ENCODE measurements around the gene CACNB4. TPM values are rescaled to one million over a fixed set of nuclear protein-coding genes. Genes with fewer than 3 reads are reported as not detected.
A peak's percentile ranks its signal among the peaks of the same experiment; 100 is the strongest.

Gene CACNB4
- total and polyA plus RNA-seq, 10 of the 15 experiments (the other 5 are each of a cell fraction or from before 2014, with no cell fraction given) = 2.0 to 21.6 (median 9.3) TPM

DNA sequence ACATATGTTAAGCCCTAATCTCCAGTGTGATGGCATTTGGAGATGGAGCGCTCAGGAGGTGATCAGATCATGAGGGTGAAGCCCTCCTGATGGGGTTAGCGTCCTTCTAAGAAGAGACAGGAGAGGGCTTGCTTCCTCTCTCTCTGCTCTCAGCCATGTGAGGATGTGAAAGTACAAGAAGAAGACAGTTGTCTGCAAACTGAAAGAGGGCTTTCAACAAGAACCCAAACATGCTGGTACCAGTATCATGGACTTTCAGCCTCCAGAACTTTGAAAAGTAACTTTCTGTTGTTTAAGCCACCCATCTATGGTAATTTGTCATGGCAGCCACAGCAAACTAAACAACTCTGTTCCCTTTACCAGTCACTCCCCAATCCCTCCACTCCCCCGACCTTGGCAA is 47.4 kb downstream of the CACNB4 start (continued):
- TF ChIP-seq, protein P1, sequence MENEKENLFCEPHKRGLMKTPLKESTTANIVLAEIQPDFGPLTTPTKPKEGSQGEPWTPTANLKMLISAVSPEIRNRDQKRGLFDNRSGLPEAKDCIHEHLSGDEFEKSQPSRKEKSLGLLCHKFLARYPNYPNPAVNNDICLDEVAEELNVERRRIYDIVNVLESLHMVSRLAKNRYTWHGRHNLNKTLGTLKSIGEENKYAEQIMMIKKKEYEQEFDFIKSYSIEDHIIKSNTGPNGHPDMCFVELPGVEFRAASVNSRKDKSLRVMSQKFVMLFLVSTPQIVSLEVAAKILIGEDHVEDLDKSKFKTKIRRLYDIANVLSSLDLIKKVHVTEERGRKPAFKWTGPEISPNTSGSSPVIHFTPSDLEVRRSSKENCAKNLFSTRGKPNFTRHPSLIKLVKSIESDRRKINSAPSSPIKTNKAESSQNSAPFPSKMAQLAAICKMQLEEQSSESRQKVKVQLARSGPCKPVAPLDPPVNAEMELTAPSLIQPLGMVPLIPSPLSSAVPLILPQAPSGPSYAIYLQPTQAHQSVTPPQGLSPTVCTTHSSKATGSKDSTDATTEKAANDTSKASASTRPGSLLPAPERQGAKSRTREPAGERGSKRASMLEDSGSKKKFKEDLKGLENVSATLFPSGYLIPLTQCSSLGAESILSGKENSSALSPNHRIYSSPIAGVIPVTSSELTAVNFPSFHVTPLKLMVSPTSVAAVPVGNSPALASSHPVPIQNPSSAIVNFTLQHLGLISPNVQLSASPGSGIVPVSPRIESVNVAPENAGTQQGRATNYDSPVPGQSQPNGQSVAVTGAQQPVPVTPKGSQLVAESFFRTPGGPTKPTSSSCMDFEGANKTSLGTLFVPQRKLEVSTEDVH (IDR thresholded peaks at IDR 0.05; ENCODE audit: low read depth, partially characterized antibody) = no peak
- TF ChIP-seq RELA (IDR thresholded peaks at IDR 0.05; ENCODE audit: borderline replicate concordance, partially characterized antibody) (no peak), HDGF (IDR thresholded peaks at IDR 0.05) (no peak), POLR2AphosphoS2 (IDR thresholded peaks at IDR 0.05; ENCODE audit: low read depth, low read length) (no peak)
- TF ChIP-seq, protein P2, sequence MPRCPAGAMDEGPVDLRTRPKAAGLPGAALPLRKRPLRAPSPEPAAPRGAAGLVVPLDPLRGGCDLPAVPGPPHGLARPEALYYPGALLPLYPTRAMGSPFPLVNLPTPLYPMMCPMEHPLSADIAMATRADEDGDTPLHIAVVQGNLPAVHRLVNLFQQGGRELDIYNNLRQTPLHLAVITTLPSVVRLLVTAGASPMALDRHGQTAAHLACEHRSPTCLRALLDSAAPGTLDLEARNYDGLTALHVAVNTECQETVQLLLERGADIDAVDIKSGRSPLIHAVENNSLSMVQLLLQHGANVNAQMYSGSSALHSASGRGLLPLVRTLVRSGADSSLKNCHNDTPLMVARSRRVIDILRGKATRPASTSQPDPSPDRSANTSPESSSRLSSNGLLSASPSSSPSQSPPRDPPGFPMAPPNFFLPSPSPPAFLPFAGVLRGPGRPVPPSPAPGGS (IDR thresholded peaks at IDR 0.05; ENCODE audit: borderline replicate concordance, insufficient read depth, low read depth, low read length, poor library complexity, severe bottlenecking) = no peak

DNA sequence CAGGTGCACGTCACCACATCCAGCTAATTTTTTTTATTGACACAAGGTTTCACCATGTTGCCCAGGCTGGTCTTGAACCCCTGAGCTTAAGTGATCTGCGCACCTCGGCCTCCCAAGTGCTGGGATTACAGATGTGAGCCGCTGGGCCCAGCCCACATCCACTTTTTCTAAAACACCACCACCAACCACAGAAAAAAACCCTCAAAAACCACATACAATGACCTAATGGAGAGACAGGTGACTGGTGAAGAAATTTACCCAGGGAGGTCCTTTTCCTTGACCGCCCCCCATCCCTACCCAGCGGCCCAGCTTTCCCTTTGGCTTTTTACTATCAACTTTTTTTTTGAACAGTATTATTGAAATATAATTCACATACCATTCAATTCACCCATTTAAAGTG is 47.9 kb downstream of the CACNB4 start:
- POLR2A ChIA-PET = no interaction called here
- BruUV-seq (replicated peaks) = no TSS peak
- Histone ChIP-seq H3K27ac (ENCODE audit: control insufficient read depth, insufficient read depth) (peak overlapping the region; percentile 11; the same call in 1 of the 2 replicates), H3K4me2 (ENCODE audit: control insufficient read depth, insufficient read depth) (peak overlapping the region; percentile 59; the same call in 1 of the 2 replicates), H3K4me1 (ENCODE audit: control insufficient read depth, insufficient read depth, low read length) (peaks cover 69% of the 10 kb centered on the region), H3K36me3 (ENCODE audit: control insufficient read depth in 2 of 2, insufficient read depth in 2 of 2, low read length in 1 of 2) (no peaks in the 10 kb centered on the region), H3K9me3 (replicated peaks; ENCODE audit: control insufficient read depth, insufficient read depth, low read length) (no peaks in the 10 kb centered on the region), H2AFZ (ENCODE audit: control insufficient read depth, low read depth, low read length) (no peak overlapping the region), H3K79me2 (ENCODE audit: control insufficient read depth, insufficient read depth, low read length) (peaks cover 7% of the 10 kb centered on the region; the same call in 1 of the 2 replicates), H3K4me3 (no peak overlapping the region), H4K20me1 (ENCODE audit: control insufficient read depth, insufficient read depth) (no peaks in the 10 kb centered on the region), H3K27me3 (replicated peaks in 1 of 2; ENCODE audit: control insufficient read depth in 2 of 2, insufficient read depth in 2 of 2, low read length in 1 of 2) (no peaks in the 10 kb centered on the region), H3K9ac (ENCODE audit: control insufficient read depth, insufficient read depth, low read length) (no peak overlapping the region)
- FAIRE-seq = no peak
- DNase-seq (ENCODE audit: low read depth, low spot score) = no peak
- in situ Hi-C loops (cut with MboI) = loop anchor here (5.0 kb wide), 1 partner anchor 116 kb away; no protein-coding TSS in a partner anchor
- RAD21 ChIA-PET (ENCODE audit: unreplicated experiment) = interaction anchor here (2.2 kb wide), 1 partner anchor 13 kb away, joined by 6 read pairs; no protein-coding TSS in a partner anchor
- CTCF ChIA-PET = interaction anchor here (0.6 to 6.5 kb wide), 5 partner anchors 13 to 80 kb away, joined by 3 to 56 read pairs (median 3); no protein-coding TSS in a partner anchor
- SMC1A ChIA-PET (ENCODE audit: uncharacterized antibody, unreplicated experiment) = interaction anchor here (1.6 kb wide), 1 partner anchor 124 kb away, joined by 3 read pairs; the partner anchor contains the start of gene STAM2
- intact Hi-C loops (cut with micrococcal nuclease; ENCODE audit: unreplicated experiment) = no loop called here
- WGBS (ENCODE audit: insufficient coverage, insufficient replicate concordance, low lambda C conversion rate, missing lambda C conversion rate) = 86% methylated on average over 6 of the region's 6 CpGs
- peak; percentile 7; the same call in 2 of the 3 replicates for ATAC-seq
- no peak; the same call in 1 of the 2 replicates for TF ChIP-seq IKZF1 (conservative IDR thresholded peaks at IDR 0.05)
- TF ChIP-seq JUND (IDR thresholded peaks at IDR 0.05; ENCODE audit: low read depth, low read length) = no peak
- TF ChIP-seq BACH1 (IDR thresholded peaks at IDR 0.05; ENCODE audit: borderline replicate concordance) = no peak
- TF ChIP-seq MYB (IDR thresholded peaks at IDR 0.05; ENCODE audit: borderline replicate concordance, low read depth, low read length) = no peak
- TF ChIP-seq SUPT20H (IDR thresholded peaks at IDR 0.05; ENCODE audit: borderline replicate concordance, control insufficient read depth, low read depth, low read length) = no peak
- TF ChIP-seq EP300 (IDR thresholded peaks at IDR 0.05; ENCODE audit: borderline replicate concordance in 1 of 2, control insufficient read depth in 1 of 2, low read depth in 2 of 2, low read length in 2 of 2) = no peak
- no peak for TF ChIP-seq KAT2A (conservative IDR thresholded peaks at IDR 0.05; ENCODE audit: control insufficient read depth, low read depth, low read length)
- TF ChIP-seq PRDM15 (CRISPR knock-in tag; IDR thresholded peaks at IDR 0.05) = no peak
